ENCODE data around the gene CNOT6.

- no peak for TF ChIP-seq ZNF639 (tag by site-specific recombination; IDR thresholded peaks at IDR 0.05)
- no peak for TF ChIP-seq ZNF114 (tag by site-specific recombination; IDR thresholded peaks at IDR 0.05)
- no peak for TF ChIP-seq ZBTB1 (tag by site-specific recombination; IDR thresholded peaks at IDR 0.05)
- no peak for TF ChIP-seq CTCF (tag by site-specific recombination; IDR thresholded peaks at IDR 0.05)
- no peak for TF ChIP-seq ZNF404 (tag by site-specific recombination; IDR thresholded peaks at IDR 0.05)
- no peak for TF ChIP-seq ZNF530 (tag by site-specific recombination; IDR thresholded peaks at IDR 0.05; ENCODE audit: low read depth)
- TF ChIP-seq AEBP2 (tag by site-specific recombination; IDR thresholded peaks at IDR 0.05; ENCODE audit: borderline replicate concordance), result no peak
- no peak for TF ChIP-seq ZNF707 (tag by site-specific recombination; IDR thresholded peaks at IDR 0.05)
- TF ChIP-seq ZBTB26 (tag by site-specific recombination; optimal IDR thresholded peaks at IDR 0.05), result no peak
- no peak for TF ChIP-seq MZF1 (tag by site-specific recombination; IDR thresholded peaks at IDR 0.05; ENCODE audit: borderline replicate concordance)
- no peak for TF ChIP-seq ZNF768 (tag by site-specific recombination; IDR thresholded peaks at IDR 0.05)
- TF ChIP-seq ZEB2 (tag by site-specific recombination; IDR thresholded peaks at IDR 0.05), result no peak
- no peak for TF ChIP-seq REST (tag by site-specific recombination; IDR thresholded peaks at IDR 0.05)
- TF ChIP-seq YY1 (tag by site-specific recombination; IDR thresholded peaks at IDR 0.05), result no peak
Measured at GRCh38 chr5:180464603-180464970, 29.6 kb upstream of the CNOT6 start.
